Heart left ventricle (tissue), 16 donors: Measurements from ENCODE around the gene USP7. TPM values are rescaled to one million over a fixed set of nuclear protein-coding genes. Genes with fewer than 3 reads are reported as not detected.

Source experiments
- ATAC-seq, 4 donors: fragments of 200-7000 bp; cut with Tn5 transposase; one replicate each; pipeline ENCODE4 v1.9.1; 2020 to 2022; ENCODE audit warnings: moderate library complexity in 4 of 4, mild to moderate bottlenecking in 3 of 4, moderate number of reproducible peaks in 1 of 4
- DNase-seq, 5 donors: peaks; one replicate each; pipeline ENCODE4 v3.0.0-alpha.2; 2020
- H3K27ac ChIP-seq, 12 donors: fragments of 200-600 bp; sonication (generic) in 4 of 12; one replicate each; pipeline versions ENCODE4 v1.5.0 to v1.8.0; 2016 to 2022; ENCODE audit warnings: mild to moderate bottlenecking in 2 of 12
- H3K27me3 ChIP-seq, 9 donors: fragments of 200-600 bp; sonication (generic) in 2 of 9; one replicate each; pipeline versions ENCODE4 v1.5.1 to v1.8.0; 2016 to 2022; ENCODE audit warnings: mild to moderate bottlenecking in 3 of 9
- H3K36me3 ChIP-seq, 9 donors: fragments of 200-600 bp; sonication (generic) in 2 of 9; one replicate each; pipeline versions ENCODE4 v1.5.0 to v1.8.0; 2018 to 2022; ENCODE audit warnings: mild to moderate bottlenecking in 2 of 9
- H3K4me1 ChIP-seq, 12 donors: fragments of 200-600 bp; sonication (generic) in 4 of 12; one replicate each; pipeline versions ENCODE4 v1.5.0 to v1.8.0; 2016 to 2022; ENCODE audit warnings: mild to moderate bottlenecking in 3 of 12
- H3K4me3 ChIP-seq, 12 donors: fragments of 200-600 bp; sonication (generic) in 4 of 12; one replicate each; pipeline versions ENCODE4 v1.5.0 to v1.8.0; 2017 to 2022; ENCODE audit warnings: mild to moderate bottlenecking in 9 of 12, moderate library complexity in 4 of 12
- H3K9me3 ChIP-seq, 12 donors: fragments of 200-600 bp; sonication (generic) in 4 of 12; one replicate each; pipeline versions ENCODE4 v1.5.0 to v1.8.0; 2016 to 2022; ENCODE audit warnings: mild to moderate bottlenecking in 1 of 12
- POLR2A ChIP-seq, 2 donors: fragments of 450-650 bp; IDR thresholded peaks; one replicate each; pipeline ENCODE4 v1.6.1; 2017; ENCODE audit warnings: antibody characterized with exemption in 2 of 2, mild to moderate bottlenecking in 2 of 2, moderate library complexity in 2 of 2
- WGBS, 4 donors: extraction: QIAGEN DNeasy Blood & Tissue Kit in 2 of 4; methylation state at CpG; one replicate each; pipeline versions ENCODE4 v1.1.5 to v1.1.7; 2013 to 2018; 5-methylcytosine and 5-hydroxymethylcytosine counted together
- intact Hi-C, 10 donors: fragments of 100-400 bp; cut with DNase I; formaldehyde crosslinking; loops; one replicate each; pipeline versions ENCODE4 v1.11.1 to v1.14.2; 2022
- polyA plus RNA-seq, 2 donors: library from polyadenylated mRNA; stranded (reverse); fragments of 200-250 nt; gene quantifications; one replicate each; pipeline ENCODE4 v1.2.3, GENCODE V29; 2013
- total RNA-seq, 9 donors: library from RNA; depleted of rRNA in 2 of 9; stranded (reverse); fragments of >200 nt in 2 of 9; fragmentation: NEBNext Ultra II Directional in 3 of 9; extraction: Animal tissue kit (Norgen Biotek cat#: 25700) in 3 of 9; gene quantifications; one replicate each; pipeline versions ENCODE4 v1.1.0 to v1.2.4, GENCODE V29; 2016 to 2023
- TF ChIP-seq, protein P1 (sequence below), 12 donors: fragments of 200-600 bp; sonication (generic) in 4 of 12; IDR thresholded peaks; one replicate each; pipeline versions ENCODE4 v1.5.0 to v1.8.0; 2018 to 2022; ENCODE audit warnings: antibody characterized with exemption in 12 of 12, mild to moderate bottlenecking in 5 of 12
- donor health status: ischemic (EF 13 %, LVEDD 7.1; RV severe dilation, severe dysfunction).
- donor health status: healthy with polysubstance abuse.
- donor health status: DM: no; HTN: yes; CAD: no.
- donor health status: DM: no; HTN: no; CAD: no.
- donor health status: ischemic (EF 25% LVEDD 6.9; RV normal size, moderate dysfunction).
- donor health status: ischemic (EF 25% LVEDD 5.7; RV mildly dilated, moderate dysfunction).
- donor health status: healthy.
- donor health status: DM: yes; HTN: yes; CAD: no.
- donor health status: ischemic (EF 35%, LVEDD 5.7; RV mildly dilated, moderate dysfunction).
- donor health status: nonischemic (EF 11% LVEDD 7.7; RV severe dilation, severe dysfunction).
- donor health status: DM: yes; HTN: yes; CAD: no.
- donor health status: PGD.
- donor health status: ischemic (EF 29% LVEDD 5.4; RV normal size, mild dysfunction).
- donor health status: nonischemic (EF 23%, LVEDD 6.1; RV moderate dilation, normal function).

USP7 gene
- total and polyA plus RNA-seq, 11 donors: 20.3 to 86.5 (median 66.2) TPM

DNA sequence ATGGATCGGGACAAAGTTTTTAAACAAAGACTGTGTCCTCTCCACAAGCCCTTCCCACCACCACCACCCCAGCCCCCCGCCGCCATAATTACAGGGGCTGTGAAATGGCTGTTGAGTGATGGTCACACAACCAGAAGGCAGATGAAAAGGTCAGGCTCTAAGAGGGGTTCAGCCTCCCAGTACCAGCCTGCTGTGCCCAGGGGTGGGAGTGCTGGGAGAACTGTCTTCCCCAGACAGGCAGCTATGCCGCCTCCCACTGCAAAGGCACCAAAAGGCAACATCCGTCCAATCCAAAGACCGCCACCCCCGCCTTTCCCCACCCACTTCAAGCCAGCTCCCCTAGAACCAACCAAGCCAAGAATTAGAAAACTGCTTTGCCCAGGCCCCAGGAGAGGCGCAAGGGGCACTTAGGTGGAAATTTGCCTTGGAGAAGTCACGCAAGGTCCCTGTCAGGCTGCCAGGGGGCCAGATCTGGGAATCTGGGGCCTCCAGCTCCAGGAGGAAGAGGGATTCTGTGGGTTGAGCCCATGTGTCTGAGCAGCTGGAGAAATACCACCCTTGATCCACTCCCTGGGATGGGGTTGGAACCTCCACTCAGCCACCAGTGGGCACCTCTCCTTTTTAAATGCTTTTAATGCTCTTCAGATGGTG is 109.3 kb downstream of the USP7 start:
- Histone ChIP-seq H3K4me3 (no peak overlapping the region), H3K9me3 (no peaks in the 10 kb centered on the region), H3K4me1 (peaks cover 0 to 42% (median 21%) of the 10 kb centered on the region in 12 donors), H3K27ac (peak overlapping the region in 9 of 12 donors; percentile 24 to 70 (median 54)), H3K27me3 (no peaks in the 10 kb centered on the region), H3K36me3 (peaks cover 0 to 74% (median 70%) of the 10 kb centered on the region in 9 donors)
- ATAC-seq (no peak), DNase-seq (no peak)
- TF ChIP-seq, protein P1, sequence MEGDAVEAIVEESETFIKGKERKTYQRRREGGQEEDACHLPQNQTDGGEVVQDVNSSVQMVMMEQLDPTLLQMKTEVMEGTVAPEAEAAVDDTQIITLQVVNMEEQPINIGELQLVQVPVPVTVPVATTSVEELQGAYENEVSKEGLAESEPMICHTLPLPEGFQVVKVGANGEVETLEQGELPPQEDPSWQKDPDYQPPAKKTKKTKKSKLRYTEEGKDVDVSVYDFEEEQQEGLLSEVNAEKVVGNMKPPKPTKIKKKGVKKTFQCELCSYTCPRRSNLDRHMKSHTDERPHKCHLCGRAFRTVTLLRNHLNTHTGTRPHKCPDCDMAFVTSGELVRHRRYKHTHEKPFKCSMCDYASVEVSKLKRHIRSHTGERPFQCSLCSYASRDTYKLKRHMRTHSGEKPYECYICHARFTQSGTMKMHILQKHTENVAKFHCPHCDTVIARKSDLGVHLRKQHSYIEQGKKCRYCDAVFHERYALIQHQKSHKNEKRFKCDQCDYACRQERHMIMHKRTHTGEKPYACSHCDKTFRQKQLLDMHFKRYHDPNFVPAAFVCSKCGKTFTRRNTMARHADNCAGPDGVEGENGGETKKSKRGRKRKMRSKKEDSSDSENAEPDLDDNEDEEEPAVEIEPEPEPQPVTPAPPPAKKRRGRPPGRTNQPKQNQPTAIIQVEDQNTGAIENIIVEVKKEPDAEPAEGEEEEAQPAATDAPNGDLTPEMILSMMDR (IDR thresholded peaks at IDR 0.05): no peak
- no peak for TF ChIP-seq POLR2A (IDR thresholded peaks at IDR 0.05)
- WGBS, 4 donors: 89 to 91% (median 90%) methylated on average over 7 to 9 of the region's 9 CpGs
- intact Hi-C loops: no loop called here

DNA sequence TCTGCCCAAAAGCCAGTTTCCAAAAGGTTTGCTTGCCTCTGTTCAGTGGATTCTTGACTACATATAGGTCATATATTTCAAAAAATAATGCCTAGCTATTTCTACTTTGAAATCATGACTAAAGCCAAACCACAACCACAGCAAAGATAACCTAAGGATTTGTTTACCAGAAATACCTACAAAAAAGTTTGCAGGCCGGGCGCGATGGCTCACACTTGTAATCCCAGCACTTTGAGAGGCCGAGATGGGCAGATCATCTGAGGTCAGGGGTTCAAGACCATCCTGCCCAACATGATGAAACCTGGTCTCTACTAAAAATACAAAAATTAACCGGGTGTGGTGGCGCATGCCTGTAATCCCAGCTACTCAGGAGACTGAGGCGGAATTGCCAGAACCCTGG is 110.1 kb downstream of the USP7 start:
- WGBS, 4 donors: 91 to 93% (median 92%) methylated on average over 7 of the region's 7 CpGs
- peaks cover 0 to 42% (median 24%) of the 10 kb centered on the region in 12 donors for H3K4me1 ChIP-seq
- H3K4me3 ChIP-seq: no peak overlapping the region
- H3K9me3 ChIP-seq: no peaks in the 10 kb centered on the region
- H3K27ac ChIP-seq: peak overlapping the region in 10 of 12 donors; percentile 38 to 76 (median 60)
- H3K36me3 ChIP-seq: peaks cover 0 to 78% (median 70%) of the 10 kb centered on the region in 9 donors
- intact Hi-C loops: no loop called here
- no peaks in the 10 kb centered on the region for H3K27me3 ChIP-seq
- DNase-seq: no peak
- TF ChIP-seq POLR2A (IDR thresholded peaks at IDR 0.05): no peak
- TF ChIP-seq, protein P1 (IDR thresholded peaks at IDR 0.05): no peak
- ATAC-seq: no peak

DNA sequence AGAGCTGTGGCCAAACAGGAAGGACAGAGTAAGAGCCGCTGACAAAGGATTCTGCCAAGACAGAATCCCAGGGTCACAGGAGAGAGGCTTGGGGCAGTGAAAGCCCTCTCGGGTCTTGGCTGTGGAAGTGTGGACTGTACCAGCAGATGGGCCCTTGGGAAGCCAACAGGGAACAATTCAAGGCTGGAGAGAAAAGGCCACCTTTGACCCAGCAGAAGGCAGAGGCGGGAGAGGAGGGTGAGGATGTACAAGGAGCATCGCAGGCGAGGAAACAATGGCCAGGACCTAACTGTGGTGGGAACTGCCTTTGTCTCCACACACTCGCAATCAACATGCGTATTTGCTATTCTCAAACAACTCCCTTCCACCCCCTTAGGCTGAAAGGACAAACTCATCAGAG is 110.6 kb downstream of the USP7 start:
- ATAC-seq (peak in 2 of 4 donors; percentile 3 to 9), DNase-seq (no peak)
- WGBS, 4 donors: 58 to 76% (median 62%) methylated on average over 7 of the region's 7 CpGs
- intact Hi-C loops: no loop called here
- Histone ChIP-seq H3K27ac (peak overlapping the region in 11 of 12 donors; percentile 32 to 76 (median 54)), H3K4me1 (peaks cover 0 to 42% (median 24%) of the 10 kb centered on the region in 12 donors), H3K36me3 (peaks cover 0 to 78% (median 70%) of the 10 kb centered on the region in 9 donors), H3K9me3 (no peaks in the 10 kb centered on the region), H3K27me3 (no peaks in the 10 kb centered on the region), H3K4me3 (no peak overlapping the region)
- TF ChIP-seq POLR2A (IDR thresholded peaks at IDR 0.05): no peak
- TF ChIP-seq, protein P1 (IDR thresholded peaks at IDR 0.05): no peak

DNA sequence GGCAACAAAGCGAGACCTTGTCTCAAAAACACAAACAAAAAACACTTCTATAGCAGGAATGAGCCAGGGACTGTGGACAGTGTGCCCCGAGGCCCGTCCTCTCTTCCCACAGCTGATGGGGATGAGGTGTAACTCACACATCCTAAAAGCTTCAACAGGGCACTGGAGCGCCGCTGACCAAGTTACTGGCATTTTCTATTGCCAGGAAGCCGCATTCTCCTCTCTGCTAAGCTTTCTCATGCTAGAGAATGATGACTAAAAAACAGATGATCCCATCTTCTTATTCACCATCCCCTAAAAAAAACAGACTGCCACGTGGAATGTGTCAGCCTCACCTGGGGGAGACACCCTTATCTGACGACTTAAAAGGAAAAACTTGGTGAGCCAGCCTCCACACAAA is 111.2 kb downstream of the USP7 start:
- 71 to 87% (median 73%) methylated on average over 8 of the region's 8 CpGs for WGBS, 4 donors
- Histone ChIP-seq H3K36me3 (peaks cover 0 to 78% (median 71%) of the 10 kb centered on the region in 9 donors), H3K4me3 (no peak overlapping the region), H3K27ac (peak overlapping the region; percentile 7 to 76 (median 50)), H3K4me1 (peaks cover 0 to 42% (median 24%) of the 10 kb centered on the region in 12 donors), H3K9me3 (no peaks in the 10 kb centered on the region), H3K27me3 (no peaks in the 10 kb centered on the region)
- no peak for ATAC-seq
- intact Hi-C loops: no loop called here
- TF ChIP-seq, protein P1 (IDR thresholded peaks at IDR 0.05): no peak
- DNase-seq: no peak
